Transverse colon (tissue), 4 donors: ENCODE measurements around the gene PPFIA3. TPM values are rescaled to one million over a fixed set of nuclear protein-coding genes. Genes with fewer than 3 reads are reported as not detected.

ENCODE experiments used
- DNase-seq: peaks from one replicate; pipeline ENCODE4 v3.0.0-alpha.2; 2019
- H3K27ac ChIP-seq, 4 donors: fragments of 200-600 bp; sonication (generic); 2 replicates each; pipeline ENCODE4 v1.5.1; 2016 to 2018; ENCODE audit warnings: inconsistent platforms in 4 of 4
- H3K27me3 ChIP-seq: fragments of 200-600 bp; sonication (generic); 2 replicates; pipeline ENCODE4 v1.5.1; 2017; ENCODE audit warnings: inconsistent platforms
- H3K36me3 ChIP-seq, 4 donors: fragments of 200-600 bp; sonication (generic); 2 replicates each; pipeline ENCODE4 v1.5.1; 2017 to 2019; ENCODE audit warnings: inconsistent platforms in 4 of 4
- H3K4me1 ChIP-seq, 4 donors: fragments of 200-600 bp; sonication (generic); 2 replicates each; pipeline ENCODE4 v1.5.1; 2017 to 2020; ENCODE audit warnings: inconsistent platforms in 4 of 4
- H3K4me3 ChIP-seq, 4 donors: fragments of 200-600 bp; sonication (generic); 1 replicate in 1 of 4; 2 replicates in 3 of 4; pipeline versions ENCODE4 v1.5.1 to v1.6.1; 2017 to 2019; ENCODE audit warnings: inconsistent platforms in 4 of 4
- H3K9me3 ChIP-seq, 2 donors: fragments of 200-600 bp; sonication (generic); 2 replicates each; pipeline ENCODE4 v1.5.1; 2017 to 2019; ENCODE audit warnings: inconsistent platforms in 2 of 2
- EP300 ChIP-seq: sonication (generic); formaldehyde crosslinking; IDR thresholded peaks from one replicate; pipeline ENCODE4 v1.6.1; 2017; ENCODE audit warnings: antibody characterized with exemption, low read depth
- POLR2A ChIP-seq: fragments of 450-650 bp; IDR thresholded peaks from one replicate; pipeline ENCODE4 v1.6.1; 2016; ENCODE audit warnings: antibody characterized with exemption, mild to moderate bottlenecking, moderate library complexity
- POLR2AphosphoS5 ChIP-seq, 3 donors: sonication (generic); formaldehyde crosslinking; IDR thresholded peaks; one replicate each; pipeline ENCODE4 v1.6.1; 2016; ENCODE audit warnings: antibody characterized with exemption in 3 of 3
- WGBS, 2 donors: methylation state at CpG; one replicate each; pipeline ENCODE4 v1.1.5; 2018; ENCODE audit warnings: low coverage in 1 of 2; 5-methylcytosine and 5-hydroxymethylcytosine counted together
- in situ Hi-C, 4 donors: fragments of 200-750 bp; cut with MboI; loops; one replicate each; pipeline versions ENCODE4 v1.15.0 to v1.15.1; 2017; ENCODE audit warnings: low sequenced_read_pairs in 3 of 4, low pct_ligation_motif_present in 1 of 4, low pct_unique_long_range_greater_than_20kb in 1 of 4
- intact Hi-C: fragments of 100-400 bp; cut with DNase I; formaldehyde crosslinking; loops from one replicate; pipeline ENCODE4 v1.15.1; 2023; ENCODE audit warnings: low total_unique reads
- total RNA-seq, 4 donors: library from RNA; depleted of rRNA; stranded (reverse); fragments of >200 nt; gene quantifications; one replicate each; pipeline ENCODE4 v1.1.0, GENCODE V29; 2016
- TF ChIP-seq, protein P1 (sequence below), 5 experiments: fragments of 200-600 bp in 3 of 5; fragments of 450-650 bp in 2 of 5; sonication (generic) in 3 of 5; IDR thresholded peaks; 1 replicate in 2 of 5; 2 replicates in 3 of 5; pipeline ENCODE4 v1.5.1; 2016 to 2017; ENCODE audit warnings: antibody characterized with exemption in 5 of 5, inconsistent platforms in 3 of 5, mild to moderate bottlenecking in 2 of 5, moderate library complexity in 1 of 5

Gene PPFIA3
- total RNA-seq, 4 donors from 2014 or later, result 18.6 to 106 (median 19.9) TPM

DNA sequence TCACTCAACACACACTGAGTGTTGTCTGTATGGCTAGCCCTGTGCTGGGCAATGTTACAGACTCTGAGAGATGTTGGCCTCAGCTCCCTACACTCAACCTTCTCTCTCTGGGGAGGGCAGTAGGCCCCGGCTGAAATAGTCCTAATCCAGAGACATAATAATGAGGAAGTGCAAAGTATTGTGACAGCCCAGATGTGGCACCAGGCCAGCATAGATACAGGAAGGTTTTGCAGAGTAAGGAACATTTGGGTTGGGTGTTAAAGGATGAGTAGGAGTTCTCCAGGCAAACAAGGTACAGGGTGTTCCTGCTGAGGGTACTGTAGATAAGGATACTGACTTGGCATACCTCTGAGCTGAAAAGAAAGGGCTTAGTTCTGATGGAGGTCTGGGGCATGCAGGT, 2.8 kb upstream of the PPFIA3 start:
- no peaks in the 10 kb centered on the region for H3K9me3 ChIP-seq
- no peak overlapping the region for H3K27ac ChIP-seq
- TF ChIP-seq EP300 (no peak), POLR2A (no peak), POLR2AphosphoS5 (IDR thresholded peaks at IDR 0.05) (no peak)
- TF ChIP-seq, protein P1, sequence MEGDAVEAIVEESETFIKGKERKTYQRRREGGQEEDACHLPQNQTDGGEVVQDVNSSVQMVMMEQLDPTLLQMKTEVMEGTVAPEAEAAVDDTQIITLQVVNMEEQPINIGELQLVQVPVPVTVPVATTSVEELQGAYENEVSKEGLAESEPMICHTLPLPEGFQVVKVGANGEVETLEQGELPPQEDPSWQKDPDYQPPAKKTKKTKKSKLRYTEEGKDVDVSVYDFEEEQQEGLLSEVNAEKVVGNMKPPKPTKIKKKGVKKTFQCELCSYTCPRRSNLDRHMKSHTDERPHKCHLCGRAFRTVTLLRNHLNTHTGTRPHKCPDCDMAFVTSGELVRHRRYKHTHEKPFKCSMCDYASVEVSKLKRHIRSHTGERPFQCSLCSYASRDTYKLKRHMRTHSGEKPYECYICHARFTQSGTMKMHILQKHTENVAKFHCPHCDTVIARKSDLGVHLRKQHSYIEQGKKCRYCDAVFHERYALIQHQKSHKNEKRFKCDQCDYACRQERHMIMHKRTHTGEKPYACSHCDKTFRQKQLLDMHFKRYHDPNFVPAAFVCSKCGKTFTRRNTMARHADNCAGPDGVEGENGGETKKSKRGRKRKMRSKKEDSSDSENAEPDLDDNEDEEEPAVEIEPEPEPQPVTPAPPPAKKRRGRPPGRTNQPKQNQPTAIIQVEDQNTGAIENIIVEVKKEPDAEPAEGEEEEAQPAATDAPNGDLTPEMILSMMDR (IDR thresholded peaks at IDR 0.05), result no peak
- 7% methylated on average over 1 of the region's 1 CpG; no CpG with 5 or more reads in 1 of the 2 donors for WGBS, 2 donors
- no peak overlapping the region for H3K4me3 ChIP-seq
- H3K27me3 ChIP-seq, result peaks cover 9% of the 10 kb centered on the region
- H3K4me1 ChIP-seq, result peaks cover 19 to 42% (median 39%) of the 10 kb centered on the region in 4 donors
- in situ Hi-C loops, result no loop called here
- DNase-seq, result no peak
- intact Hi-C loops, result no loop called here
- no peaks in the 10 kb centered on the region for H3K36me3 ChIP-seq

DNA sequence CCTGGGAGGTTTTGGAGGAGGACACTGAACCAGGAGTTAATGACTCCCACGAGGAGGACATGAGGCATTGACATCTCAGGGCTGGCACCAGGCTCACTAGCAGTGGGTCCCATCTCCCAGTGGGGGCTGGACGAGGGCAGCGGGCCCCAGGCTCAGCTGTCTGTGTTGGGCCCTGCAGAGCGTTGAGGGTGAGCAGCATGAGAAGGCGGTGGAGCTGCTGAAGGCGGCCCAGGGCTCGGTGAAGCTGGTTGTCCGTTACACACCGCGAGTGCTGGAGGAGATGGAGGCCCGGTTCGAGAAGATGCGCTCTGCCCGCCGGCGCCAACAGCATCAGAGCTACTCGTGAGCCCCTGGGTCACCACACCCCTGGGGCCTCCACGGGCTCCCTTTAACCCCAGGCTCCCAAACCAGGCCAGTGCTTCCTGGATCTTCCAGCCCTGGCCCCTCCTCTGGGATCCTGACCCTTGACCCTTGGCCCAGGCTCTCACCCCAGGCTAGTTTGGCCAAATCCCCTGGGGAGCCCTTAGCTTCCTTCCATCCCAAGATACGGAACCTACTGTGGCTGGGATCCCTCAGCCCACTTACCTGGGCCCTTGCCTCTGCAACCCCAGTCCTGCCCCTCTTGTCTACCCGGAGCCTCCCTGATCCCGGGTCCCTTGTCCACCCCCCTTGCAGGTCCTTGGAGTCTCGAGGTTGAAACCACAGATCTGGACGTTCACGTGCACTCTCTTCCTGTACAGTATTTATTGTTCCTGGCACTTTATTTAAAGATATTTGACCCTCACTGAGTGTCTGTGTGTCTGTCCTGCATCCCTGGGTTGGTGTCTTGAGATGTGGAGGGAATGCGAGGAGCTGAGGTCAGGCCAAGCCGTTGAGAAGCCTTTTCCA, 1.4 kb upstream of the PPFIA3 start:
- Histone ChIP-seq H3K36me3 (no peaks in the 10 kb centered on the region), H3K27ac (peak overlapping the region; percentile 93 to 97 (median 96)), H3K9me3 (no peaks in the 10 kb centered on the region), H3K4me3 (peak overlapping the region in 3 of 4 donors; percentile 43 to 77 (median 63)), H3K27me3 (peaks cover 9% of the 10 kb centered on the region), H3K4me1 (peaks cover 19 to 42% (median 39%) of the 10 kb centered on the region in 4 donors)
- 62% methylated on average over 26 of the region's 26 CpGs; no CpG with 5 or more reads in 1 of the 2 donors for WGBS, 2 donors
- DNase-seq, result no peak
- TF ChIP-seq, protein P1 (IDR thresholded peaks at IDR 0.05), result no peak
- intact Hi-C loops, result no loop called here
- in situ Hi-C loops, result no loop called here

DNA sequence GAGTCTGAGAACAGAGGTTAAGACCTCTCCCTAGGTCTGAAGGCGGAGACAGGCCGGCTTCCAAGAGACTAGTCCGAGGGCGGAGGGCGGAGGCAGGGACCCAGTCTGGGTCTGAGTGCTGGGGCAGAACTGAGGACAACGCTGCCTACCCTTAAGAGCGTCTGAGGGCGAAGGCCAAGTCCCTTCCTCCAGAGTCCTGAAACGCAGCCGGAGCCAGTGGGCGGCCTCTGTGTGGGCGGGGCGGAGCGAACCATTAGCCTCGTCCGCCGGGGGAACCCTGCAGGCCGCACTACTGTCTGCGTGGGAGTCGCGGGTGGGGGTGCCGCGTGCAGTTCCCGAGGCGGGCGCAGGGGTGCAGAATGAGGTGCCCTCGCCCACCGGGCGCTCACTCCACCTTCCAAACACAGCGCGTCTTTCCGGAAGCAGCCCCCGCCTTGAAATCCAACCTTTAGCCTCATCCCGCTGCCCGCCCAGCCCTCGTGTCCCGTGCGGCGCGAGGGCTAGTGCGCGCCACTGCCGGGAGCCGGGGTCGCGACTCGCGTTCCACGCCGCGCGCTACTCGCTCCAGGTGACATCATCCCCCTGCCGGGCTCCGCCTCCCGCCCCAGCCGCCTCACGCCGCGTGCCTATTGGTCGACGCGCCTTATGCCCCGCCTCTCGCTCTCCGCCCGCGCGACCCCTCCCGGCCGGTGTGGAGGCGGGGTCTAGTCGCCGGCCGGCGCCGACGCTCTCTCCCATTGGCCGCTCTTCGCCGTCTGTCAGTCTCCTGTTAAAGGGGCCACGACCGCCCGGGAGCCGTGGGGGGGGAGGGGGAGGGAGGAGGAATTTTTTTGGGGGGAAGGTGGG, 556 bp upstream of the PPFIA3 start, which contains the start of gene C19orf73:
TSS of gene C19orf73 (minus strand) at position 579 of the 846 bp plus-strand sequence. CDS start at position 458, 121 bp downstream.
- WGBS, 2 donors, result 0% methylated on average over 43 of the region's 85 CpGs; no CpG with 5 or more reads in 1 of the 2 donors
- peak; percentile 97 for DNase-seq
- in situ Hi-C loops, result no loop called here

More for the DNA sequence above, 556 bp upstream of the PPFIA3 start, which contains the start of gene C19orf73:
- H3K9me3 ChIP-seq, result no peaks in the 10 kb centered on the region
- peak within 1 kb of the TSS; percentile 43 to 77 (median 57) for H3K4me3 ChIP-seq
- TF ChIP-seq POLR2A (peak; percentile 67), EP300 (no peak), POLR2AphosphoS5 (IDR thresholded peaks at IDR 0.05) (peak; percentile 68 to 81 (median 68))
- TF ChIP-seq, protein P1 (IDR thresholded peaks at IDR 0.05), result peak in 4 of 5 experiments; percentile 8 to 58 (median 31)
- no peaks in the 10 kb centered on the region for H3K36me3 ChIP-seq
- peaks cover 19 to 37% (median 33%) of the 10 kb centered on the region in 4 donors for H3K4me1 ChIP-seq
- intact Hi-C loops, result no loop called here
- peak within 1 kb of the TSS; percentile 93 to 97 (median 96) for H3K27ac ChIP-seq
- peaks cover 9% of the 10 kb centered on the region for H3K27me3 ChIP-seq
